ENCODE measurements around the gene BEGAIN. TPM values are rescaled to one million over a fixed set of nuclear protein-coding genes. Genes with fewer than 3 reads are reported as not detected.

BEGAIN gene
- total RNA-seq, 4 donors from 2014 or later: 9.6 to 17.0 (median 11.6) TPM

- TF ChIP-seq, protein P1, sequence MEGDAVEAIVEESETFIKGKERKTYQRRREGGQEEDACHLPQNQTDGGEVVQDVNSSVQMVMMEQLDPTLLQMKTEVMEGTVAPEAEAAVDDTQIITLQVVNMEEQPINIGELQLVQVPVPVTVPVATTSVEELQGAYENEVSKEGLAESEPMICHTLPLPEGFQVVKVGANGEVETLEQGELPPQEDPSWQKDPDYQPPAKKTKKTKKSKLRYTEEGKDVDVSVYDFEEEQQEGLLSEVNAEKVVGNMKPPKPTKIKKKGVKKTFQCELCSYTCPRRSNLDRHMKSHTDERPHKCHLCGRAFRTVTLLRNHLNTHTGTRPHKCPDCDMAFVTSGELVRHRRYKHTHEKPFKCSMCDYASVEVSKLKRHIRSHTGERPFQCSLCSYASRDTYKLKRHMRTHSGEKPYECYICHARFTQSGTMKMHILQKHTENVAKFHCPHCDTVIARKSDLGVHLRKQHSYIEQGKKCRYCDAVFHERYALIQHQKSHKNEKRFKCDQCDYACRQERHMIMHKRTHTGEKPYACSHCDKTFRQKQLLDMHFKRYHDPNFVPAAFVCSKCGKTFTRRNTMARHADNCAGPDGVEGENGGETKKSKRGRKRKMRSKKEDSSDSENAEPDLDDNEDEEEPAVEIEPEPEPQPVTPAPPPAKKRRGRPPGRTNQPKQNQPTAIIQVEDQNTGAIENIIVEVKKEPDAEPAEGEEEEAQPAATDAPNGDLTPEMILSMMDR (IDR thresholded peaks at IDR 0.05): no peak
- no peak for TF ChIP-seq EP300 (IDR thresholded peaks at IDR 0.05)
- no peak for TF ChIP-seq POLR2A (IDR thresholded peaks at IDR 0.05)
- 92 to 93% methylated on average over 2 of the region's 2 CpGs for WGBS, 2 donors
- H3K36me3 ChIP-seq: no peaks in the 10 kb centered on the region
Measured at GRCh38 chr14:100583245-100583644, 4.0 kb downstream of the BEGAIN start.

GRCh38 chr14:100582496-100583165, 4.6 kb downstream of the BEGAIN start:
- Histone ChIP-seq H3K27ac (no peak overlapping the region), H3K4me3 (no peak overlapping the region), H3K36me3 (no peaks in the 10 kb centered on the region), H3K27me3 (peaks cover 0 to 17% of the 10 kb centered on the region in 2 donors), H3K4me1 (peaks cover 0 to 14% (median 0%) of the 10 kb centered on the region in 4 donors), H3K9me3 (peaks cover 0 to 5% (median 0%) of the 10 kb centered on the region in 4 donors)
- DNase-seq (ENCODE audit: low spot score in 2 of 2): no peak
- 93 to 95% methylated on average over 16 of the region's 16 CpGs for WGBS, 2 donors
- TF ChIP-seq EP300 (IDR thresholded peaks at IDR 0.05): no peak
- no peak for TF ChIP-seq POLR2A (IDR thresholded peaks at IDR 0.05)
- TF ChIP-seq, protein P1 (IDR thresholded peaks at IDR 0.05): no peak

More at GRCh38 chr14:100583245-100583644, 4.0 kb downstream of the BEGAIN start:
- no peak for DNase-seq (ENCODE audit: low spot score in 2 of 2)
- Histone ChIP-seq H3K4me1 (peaks cover 0 to 18% (median 0%) of the 10 kb centered on the region in 4 donors), H3K9me3 (peaks cover 0 to 4% (median 0%) of the 10 kb centered on the region in 4 donors), H3K4me3 (no peak overlapping the region), H3K27ac (no peak overlapping the region), H3K27me3 (peaks cover 0 to 23% of the 10 kb centered on the region in 2 donors)

- Histone ChIP-seq H3K9me3 (peaks cover 0 to 5% (median 0%) of the 10 kb centered on the region in 4 donors), H3K4me3 (no peak overlapping the region), H3K36me3 (no peaks in the 10 kb centered on the region), H3K27me3 (peaks cover 0 to 11% of the 10 kb centered on the region in 2 donors), H3K27ac (no peak overlapping the region), H3K4me1 (peaks cover 0 to 6% (median 0%) of the 10 kb centered on the region in 4 donors)
- 83 to 85% methylated on average over 23 to 25 of the region's 28 CpGs for WGBS, 2 donors
- no peak for DNase-seq (ENCODE audit: low spot score in 2 of 2)
- TF ChIP-seq POLR2A (IDR thresholded peaks at IDR 0.05): no peak
- TF ChIP-seq, protein P1 (IDR thresholded peaks at IDR 0.05): no peak
- no peak for TF ChIP-seq EP300 (IDR thresholded peaks at IDR 0.05)
Measured at GRCh38 chr14:100581228-100582145, 5.7 kb downstream of the BEGAIN start.

- Histone ChIP-seq H3K27me3 (peaks cover 0 to 2% of the 10 kb centered on the region in 2 donors), H3K4me1 (no peaks in the 10 kb centered on the region), H3K4me3 (no peak overlapping the region), H3K36me3 (no peaks in the 10 kb centered on the region), H3K9me3 (peaks cover 0 to 5% (median 0%) of the 10 kb centered on the region in 4 donors), H3K27ac (no peak overlapping the region)
- DNase-seq (ENCODE audit: low spot score in 2 of 2): no peak
- no peak for TF ChIP-seq EP300 (IDR thresholded peaks at IDR 0.05)
- TF ChIP-seq, protein P1 (IDR thresholded peaks at IDR 0.05): no peak
- TF ChIP-seq POLR2A (IDR thresholded peaks at IDR 0.05): no peak
- 91% methylated on average over 14 of the region's 14 CpGs for WGBS, 2 donors
Measured at GRCh38 chr14:100580316-100581227, 6.6 kb downstream of the BEGAIN start.
